ENCODE measurements around the gene MUC6.

DNA sequence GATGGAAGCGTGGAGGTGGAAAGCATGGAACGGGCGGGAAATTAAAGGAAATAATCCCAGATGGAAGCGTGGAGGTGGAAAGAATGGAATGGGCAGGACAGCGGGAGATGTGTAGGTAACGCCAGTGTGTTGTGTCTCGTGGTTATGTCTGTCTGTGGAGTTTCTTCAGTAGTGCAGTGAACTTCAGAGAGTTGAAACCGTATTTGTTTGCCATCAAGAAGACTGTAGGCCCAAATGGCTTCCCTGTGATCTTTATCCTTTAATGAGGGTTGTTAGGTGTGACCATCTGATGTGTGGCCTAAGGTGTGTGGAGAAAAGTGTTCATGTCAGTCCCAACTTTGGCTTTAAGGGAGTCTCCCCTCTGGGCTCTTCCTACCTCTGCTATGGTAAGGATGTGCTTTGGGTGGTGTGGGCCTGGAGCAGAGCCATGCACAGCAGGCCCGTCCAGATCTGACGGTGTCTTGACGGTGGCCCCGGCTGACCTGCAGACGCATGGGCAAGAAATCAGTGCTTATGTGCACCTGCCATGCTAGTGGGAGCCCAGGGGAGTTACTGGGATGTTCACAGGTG lies 71.2 kb downstream of the MUC6 start:
- no peak for TF ChIP-seq BHLHE40 (IDR thresholded peaks at IDR 0.05; ENCODE audit: borderline replicate concordance)
- no peak for TF ChIP-seq LEF1 (IDR thresholded peaks at IDR 0.05; ENCODE audit: borderline replicate concordance)
- no peak for TF ChIP-seq SP1 (IDR thresholded peaks at IDR 0.05)
- TF ChIP-seq FOXM1 (IDR thresholded peaks at IDR 0.05; ENCODE audit: borderline replicate concordance): no peak
- no peak for TF ChIP-seq ZNF384 (IDR thresholded peaks at IDR 0.05)
- no peak for TF ChIP-seq ELF4 (IDR thresholded peaks at IDR 0.05)
- TF ChIP-seq CTBP1 (IDR thresholded peaks at IDR 0.05; ENCODE audit: borderline replicate concordance): no peak

All from HEK293T (cell line).